Astrocyte of the cerebellum (primary cell): Measurements from ENCODE around the gene NIPA2.
A peak's percentile ranks its signal among the peaks of the same experiment; 100 is the strongest.

ENCODE experiments used
- DNase-seq: peaks from one replicate; pipeline ENCODE4 v3.0.0-alpha.2; 2011; ENCODE audit warnings: low read depth
- H3K4me3 ChIP-seq: 2 replicates; pipeline ENCODE4 v1.5.1; 2011; ENCODE audit warnings: mild to moderate bottlenecking, low read depth, low read length, moderate library complexity
- in situ Hi-C: cut with HindIII; loops from 2 replicates; pipeline ENCODE4 v1.10.0; 2017; ENCODE audit warnings: low sequenced_read_pairs
- TF ChIP-seq, protein P1 (sequence below): IDR thresholded peaks from 2 replicates; pipeline ENCODE4 v1.5.1; 2012; ENCODE audit warnings: low read length, low read depth, moderate library complexity, mild to moderate bottlenecking; ENCODE audit errors: missing control alignments

NIPA2 gene

DNA sequence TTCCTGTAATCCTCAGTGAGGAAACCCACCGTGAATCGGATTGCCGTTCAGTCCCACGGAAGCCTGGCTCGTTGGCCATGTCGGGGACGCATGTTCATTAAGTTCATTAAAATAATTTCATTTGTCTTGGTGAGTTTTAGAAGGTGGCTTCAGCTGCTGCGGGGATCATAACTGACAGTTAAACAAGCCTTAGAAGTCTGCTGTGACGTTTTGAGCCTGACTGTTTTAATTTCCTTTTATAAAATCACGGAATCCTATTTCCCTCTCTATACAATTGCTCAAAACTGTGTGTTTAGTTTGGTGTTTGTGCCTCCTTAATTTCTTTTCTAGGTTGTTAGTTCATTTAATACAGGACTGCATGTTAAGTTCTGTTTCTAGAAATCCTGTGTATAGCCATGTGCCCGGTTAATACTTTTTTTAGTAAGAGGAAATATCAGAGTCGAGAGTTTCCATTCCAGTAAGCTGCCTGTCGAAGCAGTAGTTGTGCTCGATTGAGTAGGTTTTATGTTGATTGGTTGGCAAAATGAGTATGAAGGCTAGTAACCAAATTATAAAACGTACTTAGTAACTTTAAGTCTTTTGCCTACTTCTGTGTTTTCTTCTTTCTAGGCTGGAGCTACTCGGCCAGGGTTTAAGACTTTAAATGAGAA is 705 bp downstream of the NIPA2 start:
- TF ChIP-seq, protein P1, sequence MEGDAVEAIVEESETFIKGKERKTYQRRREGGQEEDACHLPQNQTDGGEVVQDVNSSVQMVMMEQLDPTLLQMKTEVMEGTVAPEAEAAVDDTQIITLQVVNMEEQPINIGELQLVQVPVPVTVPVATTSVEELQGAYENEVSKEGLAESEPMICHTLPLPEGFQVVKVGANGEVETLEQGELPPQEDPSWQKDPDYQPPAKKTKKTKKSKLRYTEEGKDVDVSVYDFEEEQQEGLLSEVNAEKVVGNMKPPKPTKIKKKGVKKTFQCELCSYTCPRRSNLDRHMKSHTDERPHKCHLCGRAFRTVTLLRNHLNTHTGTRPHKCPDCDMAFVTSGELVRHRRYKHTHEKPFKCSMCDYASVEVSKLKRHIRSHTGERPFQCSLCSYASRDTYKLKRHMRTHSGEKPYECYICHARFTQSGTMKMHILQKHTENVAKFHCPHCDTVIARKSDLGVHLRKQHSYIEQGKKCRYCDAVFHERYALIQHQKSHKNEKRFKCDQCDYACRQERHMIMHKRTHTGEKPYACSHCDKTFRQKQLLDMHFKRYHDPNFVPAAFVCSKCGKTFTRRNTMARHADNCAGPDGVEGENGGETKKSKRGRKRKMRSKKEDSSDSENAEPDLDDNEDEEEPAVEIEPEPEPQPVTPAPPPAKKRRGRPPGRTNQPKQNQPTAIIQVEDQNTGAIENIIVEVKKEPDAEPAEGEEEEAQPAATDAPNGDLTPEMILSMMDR, result no peak
- DNase-seq, result no peak
- in situ Hi-C loops, result no loop called here
- peak overlapping the region; percentile 94 for H3K4me3 ChIP-seq

DNA sequence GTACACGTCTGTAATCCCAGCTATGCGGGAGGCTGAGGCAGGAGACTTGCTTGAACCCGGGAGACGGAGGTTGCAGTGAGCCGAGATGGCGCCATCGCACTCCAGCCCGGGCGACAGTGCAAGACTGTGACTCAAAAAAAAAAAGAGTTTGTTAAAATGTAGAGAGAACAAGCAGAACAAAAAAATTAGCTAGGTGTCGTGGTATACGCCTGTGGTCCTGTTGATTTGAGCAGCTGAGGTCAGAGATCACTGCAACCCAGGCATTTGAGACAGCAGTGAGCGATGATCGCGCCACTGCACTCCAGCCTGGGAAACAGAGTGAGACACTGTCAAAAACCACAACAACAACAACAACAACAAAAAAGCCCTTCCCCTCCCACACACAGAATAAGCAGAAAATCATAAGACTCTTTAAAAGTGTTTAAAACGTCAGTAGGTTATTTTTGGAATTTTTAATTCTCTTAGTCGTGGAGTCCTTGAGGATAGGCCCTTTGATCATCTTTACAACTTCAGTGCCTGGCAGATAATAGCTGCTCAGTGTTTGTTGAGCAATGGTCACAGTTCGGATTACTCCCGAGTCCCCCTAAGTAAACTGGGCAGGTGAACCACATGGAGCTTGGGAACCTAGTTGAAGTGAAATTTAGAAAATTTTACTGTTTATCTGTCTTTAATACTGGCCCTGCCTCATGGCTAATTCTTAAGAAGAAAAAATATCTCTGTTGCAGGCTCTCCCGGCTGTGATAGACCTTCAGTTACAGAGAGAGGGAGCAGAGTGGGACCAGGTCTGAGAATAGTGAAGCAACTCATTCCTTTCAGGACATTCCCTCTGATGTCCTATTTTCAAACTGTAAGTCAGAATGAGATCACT is 6.2 kb downstream of the NIPA2 start:
- no peak for DNase-seq
- TF ChIP-seq, protein P1, result no peak
- in situ Hi-C loops, result no loop called here
- H3K4me3 ChIP-seq, result no peak overlapping the region

DNA sequence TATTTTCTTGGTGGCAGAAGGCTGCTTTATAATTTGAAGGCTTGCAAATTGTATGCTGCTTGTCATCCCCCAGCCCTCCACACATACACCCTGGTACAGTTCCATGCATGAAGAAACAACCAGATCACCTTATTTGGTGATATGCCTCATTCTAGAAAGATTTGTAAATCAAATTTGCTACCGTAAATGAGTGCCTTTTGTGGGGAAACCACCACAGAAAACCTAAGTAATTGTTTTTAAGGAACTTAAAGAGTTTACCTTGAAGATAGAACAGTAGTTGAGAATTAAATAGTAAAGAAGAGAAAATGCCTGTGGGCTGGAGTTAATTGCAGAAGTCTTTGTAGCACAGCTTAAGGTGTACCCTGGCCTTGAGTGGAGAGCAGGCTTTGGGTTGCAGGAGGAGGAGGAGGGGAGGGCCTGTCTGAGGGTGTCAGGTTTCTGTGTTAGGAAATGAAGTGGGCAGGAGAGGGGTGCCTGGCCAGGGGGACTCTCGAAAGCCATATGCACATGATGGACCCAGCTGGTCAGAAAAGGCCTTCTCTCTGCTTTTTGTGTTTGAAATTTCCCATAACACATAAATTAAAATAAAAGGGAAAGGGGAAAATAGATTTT is 6.9 kb downstream of the NIPA2 start:
- no peak overlapping the region for H3K4me3 ChIP-seq
- TF ChIP-seq, protein P1, result no peak
- in situ Hi-C loops, result no loop called here
- DNase-seq, result no peak

DNA sequence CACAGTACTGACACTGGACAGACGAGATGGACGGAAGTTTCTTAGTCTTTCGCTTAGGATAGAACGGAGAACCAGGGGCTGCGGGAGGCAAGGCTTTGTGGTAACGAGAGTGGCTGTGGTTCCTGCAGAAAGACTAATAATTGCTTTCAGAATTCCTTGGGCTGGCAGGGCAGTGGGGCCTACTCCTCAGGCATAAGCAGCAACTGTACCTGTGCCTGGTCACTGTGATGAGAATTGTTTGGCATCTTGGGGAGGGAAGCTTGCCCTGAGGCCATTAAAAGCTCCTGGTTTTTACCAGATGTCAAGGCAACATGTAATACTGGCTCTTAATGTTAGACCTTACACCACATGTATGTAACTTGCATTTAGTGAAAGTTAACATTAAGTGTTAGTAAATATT is 7.6 kb downstream of the NIPA2 start:
- TF ChIP-seq, protein P1, result no peak
- H3K4me3 ChIP-seq, result no peak overlapping the region
- DNase-seq, result no peak
- in situ Hi-C loops, result no loop called here

DNA sequence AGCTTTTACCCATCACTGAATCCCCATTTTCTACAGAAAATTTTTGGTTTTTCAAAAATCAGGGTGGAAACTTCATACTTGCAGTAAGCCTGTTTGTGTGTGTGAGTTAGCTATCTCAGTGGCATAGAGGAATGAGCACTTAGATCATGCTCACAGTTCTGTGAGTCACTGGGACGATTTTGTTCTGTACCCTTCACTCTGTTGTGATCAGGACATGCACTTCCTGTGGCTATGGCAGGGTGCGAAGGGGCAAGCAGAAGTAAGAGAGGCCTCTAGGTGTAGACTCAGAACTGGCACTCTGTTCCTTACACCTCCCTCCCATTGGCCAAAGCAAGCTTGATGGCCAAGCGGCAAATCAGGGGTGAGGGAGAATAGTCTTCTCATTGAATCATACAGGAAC is 11.6 kb downstream of the NIPA2 start:
- DNase-seq, result no peak
- in situ Hi-C loops, result no loop called here
- TF ChIP-seq, protein P1, result no peak
- H3K4me3 ChIP-seq, result no peak overlapping the region

DNA sequence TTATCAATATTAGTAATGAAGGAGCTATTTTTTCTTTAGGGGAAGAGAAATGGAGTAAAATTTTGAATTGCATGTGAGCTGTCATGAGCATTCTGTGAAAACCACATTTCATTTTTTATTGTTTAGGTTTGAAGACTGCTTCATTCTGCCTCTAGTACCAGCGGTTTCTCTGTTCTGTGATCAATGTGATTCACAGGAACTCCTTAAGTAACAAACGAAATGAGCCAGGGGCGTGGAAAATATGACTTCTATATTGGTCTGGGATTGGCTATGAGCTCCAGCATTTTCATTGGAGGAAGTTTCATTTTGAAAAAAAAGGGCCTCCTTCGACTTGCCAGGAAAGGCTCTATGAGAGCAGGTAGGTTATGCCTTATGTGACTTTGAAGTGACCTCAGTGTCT is 13.0 kb downstream of the NIPA2 start:
- TF ChIP-seq, protein P1, result no peak
- in situ Hi-C loops, result no loop called here
- no peak for DNase-seq
- H3K4me3 ChIP-seq, result no peak overlapping the region
